Gastrocnemius medialis (tissue), 4 donors: ENCODE data around the gene ADAMTS15. TPM values are rescaled to one million over a fixed set of nuclear protein-coding genes. Genes with fewer than 3 reads are reported as not detected.

Source experiments
- ATAC-seq, 2 donors: fragments of 150-250 bp; one replicate each; pipeline ENCODE4 v1.9.1; 2016
- DNase-seq, 2 donors: peaks; one replicate each; pipeline ENCODE4 v3.0.0-alpha.2; 2019
- H3K27ac ChIP-seq, 4 donors: fragments of 200-600 bp; sonication (generic); 1 replicate in 1 of 4; 2 replicates in 3 of 4; pipeline ENCODE4 v1.5.1; 2016 to 2018; ENCODE audit warnings: mild to moderate bottlenecking in 2 of 4, moderate library complexity in 1 of 4
- H3K27me3 ChIP-seq, 3 donors: fragments of 200-600 bp; sonication (generic) in 2 of 3; 1 replicate in 1 of 3; 2 replicates in 2 of 3; pipeline versions ENCODE4 v1.5.1 to v1.6.0; 2016 to 2019; ENCODE audit warnings: mild to moderate bottlenecking in 1 of 3, moderate library complexity in 1 of 3
- H3K36me3 ChIP-seq, 2 donors: fragments of 200-600 bp; sonication (generic) in 1 of 2; one replicate each; pipeline ENCODE4 v1.5.1; 2017 to 2018
- H3K4me1 ChIP-seq, 2 donors: fragments of 200-600 bp; sonication (generic) in 1 of 2; one replicate each; pipeline ENCODE4 v1.5.1; 2016 to 2017; ENCODE audit warnings: mild to moderate bottlenecking in 2 of 2
- H3K4me3 ChIP-seq, 4 donors: fragments of 200-600 bp; sonication (generic) in 3 of 4; 1 replicate in 1 of 4; 2 replicates in 3 of 4; pipeline ENCODE4 v1.5.1; 2016 to 2019; ENCODE audit warnings: mild to moderate bottlenecking in 2 of 4
- H3K9me3 ChIP-seq, 3 donors: fragments of 200-600 bp; sonication (generic) in 2 of 3; 1 replicate in 1 of 3; 2 replicates in 2 of 3; pipeline ENCODE4 v1.5.1; 2016 to 2019
- CTCF ChIP-seq, 5 experiments: fragments of 450-650 bp in 3 of 5; fragments of 200-600 bp in 2 of 5; sonication (generic) in 2 of 5; IDR thresholded peaks in 4 of 5; conservative IDR thresholded peaks in 1 of 5; 1 replicate in 4 of 5; 2 replicates in 1 of 5; pipeline ENCODE4 v1.5.1; 2016 to 2019; ENCODE audit warnings: antibody characterized with exemption in 5 of 5, mild to moderate bottlenecking in 3 of 5, moderate library complexity in 3 of 5
- POLR2A ChIP-seq, 2 donors: fragments of 450-650 bp; IDR thresholded peaks; one replicate each; pipeline ENCODE4 v1.6.1; 2017; ENCODE audit warnings: antibody characterized with exemption in 2 of 2, mild to moderate bottlenecking in 2 of 2, moderate library complexity in 2 of 2
- in situ Hi-C, 4 donors: fragments of 200-750 bp; cut with MboI; loops; one replicate each; pipeline versions ENCODE4 v1.15.0 to v1.8.0; 2017; ENCODE audit warnings: low sequenced_read_pairs in 4 of 4
- intact Hi-C: fragments of 100-400 bp; cut with DNase I; formaldehyde crosslinking; loops from one replicate; pipeline ENCODE4 v1.15.1; 2023; ENCODE audit warnings: low total_unique reads
- total RNA-seq, 4 donors: library from RNA; depleted of rRNA; stranded (reverse); fragments of >200 nt; gene quantifications; one replicate each; pipeline versions ENCODE4 v1.1.0 to v1.2.3, GENCODE V29; 2016

Gene ADAMTS15
- total RNA-seq, 4 donors from 2014 or later = 1.2 to 3.4 (median 1.9) TPM

- peak overlapping the region; percentile 89 to 94 (median 92) for H3K27ac ChIP-seq
- TF ChIP-seq CTCF (IDR thresholded peaks at IDR 0.05 in 4 of 5, conservative IDR thresholded peaks at IDR 0.05 in 1 of 5) (no peak), POLR2A (IDR thresholded peaks at IDR 0.05) (peak; percentile 45 to 57)
- H3K9me3 ChIP-seq = no peaks in the 10 kb centered on the region
- H3K4me1 ChIP-seq = peaks cover 22 to 29% of the 10 kb centered on the region in 2 donors
- intact Hi-C loops = loop anchor here (1.0 to 5.0 kb wide), 4 partner anchors 72 to 375 kb away; no protein-coding TSS in a partner anchor
- no peak overlapping the region for H3K4me3 ChIP-seq
- DNase-seq (peak; percentile 94 to 96), ATAC-seq (peak; percentile 95 to 96)
- in situ Hi-C loops = no loop called here
- H3K36me3 ChIP-seq = no peaks in the 10 kb centered on the region
- no peaks in the 10 kb centered on the region for H3K27me3 ChIP-seq
Observed at GRCh38 chr11:130522284-130522961, 74.0 kb downstream of the ADAMTS15 start.

DNA sequence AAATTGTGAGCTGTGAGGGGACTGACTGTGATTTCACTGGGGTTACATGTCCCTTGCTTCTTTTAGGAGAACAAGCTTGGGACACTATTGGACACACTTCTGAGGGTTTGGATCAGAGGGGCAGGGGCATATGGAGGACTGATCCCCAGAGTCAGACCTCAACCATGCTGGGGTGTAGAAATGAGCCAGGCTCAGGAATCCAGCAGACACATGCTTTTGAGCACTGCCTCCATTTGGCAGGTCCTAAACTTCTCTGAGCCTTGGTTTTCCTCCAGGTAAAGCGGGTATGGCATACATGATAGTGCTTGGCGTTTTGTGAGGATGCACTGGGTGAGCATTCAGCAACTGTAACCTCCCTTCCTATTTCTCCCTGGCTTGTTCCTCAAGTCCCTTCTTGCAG lies 74.7 kb downstream of the ADAMTS15 start:
- DNase-seq = no peak
- Histone ChIP-seq H3K36me3 (no peaks in the 10 kb centered on the region), H3K4me3 (no peak overlapping the region), H3K27me3 (no peaks in the 10 kb centered on the region), H3K4me1 (peaks cover 22 to 29% of the 10 kb centered on the region in 2 donors), H3K9me3 (no peaks in the 10 kb centered on the region), H3K27ac (peak overlapping the region; percentile 89 to 94 (median 92))
- no peak for TF ChIP-seq CTCF (IDR thresholded peaks at IDR 0.05 in 4 of 5, conservative IDR thresholded peaks at IDR 0.05 in 1 of 5)
- no peak for TF ChIP-seq POLR2A (IDR thresholded peaks at IDR 0.05)
- intact Hi-C loops = loop anchor here (2.0 to 5.0 kb wide), 3 partner anchors 72 to 374 kb away; no protein-coding TSS in a partner anchor
- in situ Hi-C loops = no loop called here
- ATAC-seq = no peak

GRCh38 chr11:130523609-130524008 lies 75.2 kb downstream of the ADAMTS15 start:
- DNase-seq (peak; percentile 28 to 49), ATAC-seq (peak in 1 of 2 donors; percentile 10)
- H3K27ac ChIP-seq = peak overlapping the region; percentile 89 to 94 (median 92)
- no peaks in the 10 kb centered on the region for H3K36me3 ChIP-seq
- in situ Hi-C loops = no loop called here
- TF ChIP-seq POLR2A (IDR thresholded peaks at IDR 0.05) (no peak), CTCF (IDR thresholded peaks at IDR 0.05 in 4 of 5, conservative IDR thresholded peaks at IDR 0.05 in 1 of 5) (no peak)
- H3K4me3 ChIP-seq = no peak overlapping the region
- peaks cover 22 to 29% of the 10 kb centered on the region in 2 donors for H3K4me1 ChIP-seq
- no peaks in the 10 kb centered on the region for H3K27me3 ChIP-seq
- no peaks in the 10 kb centered on the region for H3K9me3 ChIP-seq
- intact Hi-C loops = loop anchor here (2.0 to 5.0 kb wide), 3 partner anchors 73 to 374 kb away; no protein-coding TSS in a partner anchor

DNA sequence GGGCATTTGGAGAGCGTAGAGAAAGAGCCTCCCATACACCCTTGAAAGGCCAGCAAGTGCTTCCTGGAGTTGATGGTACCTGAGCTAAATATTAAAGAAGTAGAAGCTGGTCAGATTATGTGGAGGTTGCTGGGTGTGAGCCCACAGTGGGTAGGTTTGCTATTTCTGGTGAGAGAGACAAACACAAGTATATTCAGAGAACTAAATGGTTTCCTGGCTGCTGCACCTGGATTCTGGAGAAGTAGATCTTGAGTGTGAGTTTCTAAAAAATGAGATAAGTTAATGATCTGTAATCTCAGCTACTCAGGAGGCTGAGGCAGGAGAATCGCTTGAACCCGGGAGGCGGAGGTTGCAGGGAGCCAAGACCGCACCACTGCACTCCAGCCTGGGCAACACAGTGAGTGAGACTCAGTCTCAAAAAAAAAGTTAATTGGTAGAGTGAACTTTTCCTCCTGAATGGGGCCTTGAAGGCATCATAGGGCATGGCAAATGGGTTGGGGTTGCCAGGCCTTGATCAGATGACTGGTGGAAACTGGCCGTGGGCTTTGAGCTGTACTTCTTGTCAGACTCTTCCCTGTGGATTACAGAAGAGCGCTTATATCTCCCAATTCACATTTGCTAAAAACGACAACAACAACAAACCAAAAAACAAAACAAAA lies 75.8 kb downstream of the ADAMTS15 start:
- no peak for TF ChIP-seq POLR2A (IDR thresholded peaks at IDR 0.05)
- no peak for TF ChIP-seq CTCF (IDR thresholded peaks at IDR 0.05 in 4 of 5, conservative IDR thresholded peaks at IDR 0.05 in 1 of 5)
- no peaks in the 10 kb centered on the region for H3K27me3 ChIP-seq
- peaks cover 22 to 29% of the 10 kb centered on the region in 2 donors for H3K4me1 ChIP-seq
- no peak overlapping the region for H3K4me3 ChIP-seq
- ATAC-seq = no peak
- intact Hi-C loops (loop anchor here (5.0 kb wide), 2 partner anchors 148 to 373 kb away; no protein-coding TSS in a partner anchor), in situ Hi-C loops (no loop called here)
- DNase-seq = no peak
- no peaks in the 10 kb centered on the region for H3K36me3 ChIP-seq
- no peaks in the 10 kb centered on the region for H3K9me3 ChIP-seq
- peak overlapping the region; percentile 89 to 94 (median 92) for H3K27ac ChIP-seq
